SK-N-SH (cell line): ENCODE measurements around the gene HIF1AN.

Experiments used
- EP300 ChIP-seq, 2 experiments: IDR thresholded peaks; 2 replicates each; pipeline versions ENCODE4 v1.4.0 to v1.6.1; 2012; ENCODE audit warnings: borderline replicate concordance in 1 of 2, low read depth in 1 of 2, low read length in 1 of 2
- EZH2phosphoT487 ChIP-seq: fragments of 200-600 bp; sonication (generic); IDR thresholded peaks from 2 replicates; pipeline ENCODE4 v1.6.1; 2017; ENCODE audit warnings: low read depth, mixed run types, mild to moderate bottlenecking, antibody characterized with exemption, moderate library complexity, borderline replicate concordance
- FOSL2 ChIP-seq: IDR thresholded peaks from 2 replicates; pipeline ENCODE4 v1.4.0; 2012; ENCODE audit warnings: low read depth, mild to moderate bottlenecking, moderate library complexity, borderline replicate concordance
- GATA2 ChIP-seq: sonication (generic); formaldehyde crosslinking; IDR thresholded peaks from 2 replicates; pipeline ENCODE4 v1.5.0; 2020; ENCODE audit warnings: mild to moderate bottlenecking, missing genetic modification reagents
- NFIC ChIP-seq: IDR thresholded peaks from 2 replicates; pipeline ENCODE4 v1.4.0; 2012; ENCODE audit warnings: borderline replicate concordance
- NRF1 ChIP-seq: IDR thresholded peaks from 2 replicates; pipeline ENCODE4 v1.6.1; 2012; ENCODE audit warnings: low read depth, mild to moderate bottlenecking, low read length
- POLR2AphosphoS5 ChIP-seq: IDR thresholded peaks from 2 replicates; pipeline ENCODE4 v1.6.1; 2012; ENCODE audit warnings: low read depth, low read length
- RAD21 ChIP-seq: IDR thresholded peaks from 2 replicates; pipeline ENCODE4 v1.6.1; 2012; ENCODE audit warnings: mild to moderate bottlenecking, low read length
- REST ChIP-seq: IDR thresholded peaks from 2 replicates; pipeline ENCODE4 v1.6.1; 2012; ENCODE audit warnings: mild to moderate bottlenecking, low read depth, low read length, moderate library complexity
- SMC3 ChIP-seq: IDR thresholded peaks from 2 replicates; pipeline ENCODE4 v1.6.1; 2012; ENCODE audit warnings: low read depth, low read length, improper control_type of control experiment
- YY1 ChIP-seq: IDR thresholded peaks from 2 replicates; pipeline ENCODE4 v1.4.0; 2012; ENCODE audit warnings: low read depth, mild to moderate bottlenecking
- TF ChIP-seq, protein P1 (sequence below): fragments of 200-600 bp; sonication (generic); IDR thresholded peaks from 2 replicates; pipeline ENCODE4 v1.6.1; 2017; ENCODE audit warnings: antibody characterized with exemption, mild to moderate bottlenecking, moderate library complexity
- TF ChIP-seq, protein P2 (sequence below): fragments of 150-350 bp; IDR thresholded peaks from 2 replicates; pipeline ENCODE4 v1.6.1; 2017; ENCODE audit warnings: antibody characterized with exemption, low read length, low read depth, borderline replicate concordance
- TF ChIP-seq, protein P3 (sequence below): IDR thresholded peaks from 2 replicates; pipeline ENCODE4 v1.4.0; 2012; ENCODE audit warnings: low read depth

- TF ChIP-seq YY1 (no peak), NRF1 (no peak), FOSL2 (no peak), SMC3 (no peak), RAD21 (no peak), NFIC (no peak), REST (no peak), EZH2phosphoT487 (no peak), POLR2AphosphoS5 (no peak), EP300 (IDR thresholded peaks at IDR 0.05; ENCODE audit: borderline replicate concordance in 1 of 2, low read depth in 1 of 2, low read length in 1 of 2) (no peak), GATA2 (CRISPR knock-in tag) (no peak)
- TF ChIP-seq, protein P1, sequence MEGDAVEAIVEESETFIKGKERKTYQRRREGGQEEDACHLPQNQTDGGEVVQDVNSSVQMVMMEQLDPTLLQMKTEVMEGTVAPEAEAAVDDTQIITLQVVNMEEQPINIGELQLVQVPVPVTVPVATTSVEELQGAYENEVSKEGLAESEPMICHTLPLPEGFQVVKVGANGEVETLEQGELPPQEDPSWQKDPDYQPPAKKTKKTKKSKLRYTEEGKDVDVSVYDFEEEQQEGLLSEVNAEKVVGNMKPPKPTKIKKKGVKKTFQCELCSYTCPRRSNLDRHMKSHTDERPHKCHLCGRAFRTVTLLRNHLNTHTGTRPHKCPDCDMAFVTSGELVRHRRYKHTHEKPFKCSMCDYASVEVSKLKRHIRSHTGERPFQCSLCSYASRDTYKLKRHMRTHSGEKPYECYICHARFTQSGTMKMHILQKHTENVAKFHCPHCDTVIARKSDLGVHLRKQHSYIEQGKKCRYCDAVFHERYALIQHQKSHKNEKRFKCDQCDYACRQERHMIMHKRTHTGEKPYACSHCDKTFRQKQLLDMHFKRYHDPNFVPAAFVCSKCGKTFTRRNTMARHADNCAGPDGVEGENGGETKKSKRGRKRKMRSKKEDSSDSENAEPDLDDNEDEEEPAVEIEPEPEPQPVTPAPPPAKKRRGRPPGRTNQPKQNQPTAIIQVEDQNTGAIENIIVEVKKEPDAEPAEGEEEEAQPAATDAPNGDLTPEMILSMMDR, result no peak
- TF ChIP-seq, protein P2, sequence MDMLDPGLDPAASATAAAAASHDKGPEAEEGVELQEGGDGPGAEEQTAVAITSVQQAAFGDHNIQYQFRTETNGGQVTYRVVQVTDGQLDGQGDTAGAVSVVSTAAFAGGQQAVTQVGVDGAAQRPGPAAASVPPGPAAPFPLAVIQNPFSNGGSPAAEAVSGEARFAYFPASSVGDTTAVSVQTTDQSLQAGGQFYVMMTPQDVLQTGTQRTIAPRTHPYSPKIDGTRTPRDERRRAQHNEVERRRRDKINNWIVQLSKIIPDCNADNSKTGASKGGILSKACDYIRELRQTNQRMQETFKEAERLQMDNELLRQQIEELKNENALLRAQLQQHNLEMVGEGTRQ, result no peak
- TF ChIP-seq, protein P3, sequence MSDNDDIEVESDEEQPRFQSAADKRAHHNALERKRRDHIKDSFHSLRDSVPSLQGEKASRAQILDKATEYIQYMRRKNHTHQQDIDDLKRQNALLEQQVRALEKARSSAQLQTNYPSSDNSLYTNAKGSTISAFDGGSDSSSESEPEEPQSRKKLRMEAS, result no peak
Observed at GRCh38 chr10:100498059-100498458, 37.7 kb upstream of the HIF1AN start.
